ENCODE measurements around the gene ASS1. TPM values are rescaled to one million over a fixed set of nuclear protein-coding genes. Genes with fewer than 3 reads are reported as not detected.

ASS1 gene
- total RNA-seq, 2 donors from 2014 or later = 0.69 to 1.4 TPM

DNA sequence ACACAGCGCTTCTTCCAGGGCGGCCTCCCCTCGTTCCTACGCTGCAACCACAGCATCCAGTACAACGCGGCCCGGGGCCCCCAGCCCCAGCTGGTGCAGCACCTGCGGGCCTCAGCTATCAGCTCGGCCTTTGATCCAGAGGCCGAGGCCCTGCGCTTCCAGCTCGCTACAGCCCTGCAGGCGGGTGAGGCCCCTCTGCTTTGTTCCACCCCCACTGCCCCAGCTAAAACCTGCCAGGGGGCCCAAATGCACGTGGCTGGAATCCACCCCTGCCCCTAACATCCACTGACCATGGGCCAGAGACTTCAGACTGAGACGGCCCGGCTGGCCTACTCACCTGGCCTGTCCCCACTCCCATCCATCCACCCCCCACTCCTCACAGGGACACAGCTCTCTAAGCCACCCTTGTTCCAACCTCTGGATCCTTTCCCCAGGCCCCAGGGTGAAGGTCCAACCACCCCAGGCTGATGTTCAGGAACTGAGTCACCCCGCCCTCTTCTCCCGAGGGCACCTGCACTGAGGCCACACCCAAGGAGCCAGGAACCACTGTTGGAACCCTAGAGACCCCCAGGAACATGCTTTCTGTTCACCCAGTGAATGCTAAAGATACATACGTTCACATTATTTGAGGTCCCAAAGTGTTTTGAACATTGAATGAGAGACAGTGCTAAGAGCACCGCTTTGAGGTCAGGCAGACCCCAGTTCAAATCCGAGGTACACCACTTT, 18.9 kb upstream of the ASS1 start:
- H3K4me1 Mint-ChIP-seq = no peaks in the 10 kb centered on the region
- no peaks in the 10 kb centered on the region for H3K9me3 Mint-ChIP-seq
- no peak overlapping the region for H3K4me3 Mint-ChIP-seq
- no peak for ATAC-seq (replicated peaks)
- H3K27ac Mint-ChIP-seq = no peak overlapping the region
- peaks cover 17% of the 10 kb centered on the region for H3K27me3 Mint-ChIP-seq
- no peaks in the 10 kb centered on the region for H3K36me3 Mint-ChIP-seq (ENCODE audit: low read depth)

DNA sequence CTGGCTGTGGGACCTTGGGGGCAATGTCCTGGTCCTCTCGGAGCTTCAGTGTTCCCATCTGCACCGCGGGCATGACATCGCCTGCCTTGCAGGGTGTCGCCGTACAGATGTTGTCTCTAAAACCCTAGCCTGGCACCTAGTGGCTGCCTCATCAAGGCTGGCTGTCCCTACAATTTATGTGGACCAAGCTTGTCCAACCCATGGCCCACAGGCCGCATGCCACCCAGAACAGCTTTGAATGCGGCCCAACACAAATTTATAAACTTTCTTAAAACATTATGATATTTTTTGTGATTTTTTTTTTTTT, 18.3 kb upstream of the ASS1 start:
- no peak overlapping the region for H3K27ac Mint-ChIP-seq
- H3K27me3 Mint-ChIP-seq = peaks cover 17% of the 10 kb centered on the region
- H3K4me1 Mint-ChIP-seq = no peaks in the 10 kb centered on the region
- H3K4me3 Mint-ChIP-seq = no peak overlapping the region
- ATAC-seq (replicated peaks) = no peak
- H3K9me3 Mint-ChIP-seq = no peaks in the 10 kb centered on the region
- H3K36me3 Mint-ChIP-seq (ENCODE audit: low read depth) = no peaks in the 10 kb centered on the region

DNA sequence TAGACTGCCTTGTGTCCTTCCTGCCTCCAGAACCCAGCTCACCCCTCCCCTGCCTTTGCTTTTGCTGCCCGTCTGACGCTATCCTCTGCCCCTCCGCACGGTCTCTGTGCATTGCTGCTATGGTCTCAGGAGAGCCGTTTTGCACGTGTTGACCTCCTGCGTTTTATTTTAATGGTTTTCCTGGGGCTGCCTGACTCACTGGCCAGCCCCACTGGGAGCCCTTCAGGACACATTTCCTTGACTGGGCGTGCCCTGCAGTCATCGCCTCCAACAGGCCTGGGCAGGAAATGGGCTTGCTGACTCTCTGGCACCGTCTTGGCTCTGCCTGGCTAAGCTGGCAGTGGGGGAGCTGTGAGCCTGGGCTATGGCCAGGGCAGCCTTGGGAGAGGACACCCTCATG, 17.9 kb upstream of the ASS1 start:
- no peaks in the 10 kb centered on the region for H3K9me3 Mint-ChIP-seq
- H3K4me1 Mint-ChIP-seq = no peaks in the 10 kb centered on the region
- H3K27ac Mint-ChIP-seq = no peak overlapping the region
- peaks cover 13% of the 10 kb centered on the region for H3K27me3 Mint-ChIP-seq
- H3K36me3 Mint-ChIP-seq (ENCODE audit: low read depth) = no peaks in the 10 kb centered on the region
- no peak for ATAC-seq (replicated peaks)
- H3K4me3 Mint-ChIP-seq = no peak overlapping the region

DNA sequence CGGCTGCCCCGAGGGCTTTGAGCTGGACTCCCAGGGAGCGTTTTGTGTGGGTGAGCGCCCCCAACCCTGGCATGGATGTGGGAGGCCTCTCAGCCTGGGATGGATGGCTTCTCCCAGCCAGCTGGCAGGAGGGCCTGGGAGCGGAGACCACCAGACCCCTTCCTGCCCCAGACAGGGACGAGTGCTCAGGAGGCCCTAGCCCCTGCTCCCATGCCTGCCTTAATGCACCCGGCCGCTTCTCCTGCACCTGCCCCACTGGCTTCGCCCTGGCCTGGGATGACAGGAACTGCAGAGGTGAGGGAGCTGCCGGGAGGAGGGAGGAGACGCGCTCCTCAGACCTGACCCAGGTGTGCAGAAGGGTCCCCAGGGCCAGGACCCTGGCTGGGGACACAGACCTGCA, 17.4 kb upstream of the ASS1 start:
- Mint-ChIP-seq H3K27ac (no peak overlapping the region), H3K27me3 (peaks cover 15% of the 10 kb centered on the region), H3K4me1 (no peaks in the 10 kb centered on the region), H3K9me3 (no peaks in the 10 kb centered on the region), H3K4me3 (no peak overlapping the region), H3K36me3 (ENCODE audit: low read depth) (no peaks in the 10 kb centered on the region)
- ATAC-seq (replicated peaks) = no peak

DNA sequence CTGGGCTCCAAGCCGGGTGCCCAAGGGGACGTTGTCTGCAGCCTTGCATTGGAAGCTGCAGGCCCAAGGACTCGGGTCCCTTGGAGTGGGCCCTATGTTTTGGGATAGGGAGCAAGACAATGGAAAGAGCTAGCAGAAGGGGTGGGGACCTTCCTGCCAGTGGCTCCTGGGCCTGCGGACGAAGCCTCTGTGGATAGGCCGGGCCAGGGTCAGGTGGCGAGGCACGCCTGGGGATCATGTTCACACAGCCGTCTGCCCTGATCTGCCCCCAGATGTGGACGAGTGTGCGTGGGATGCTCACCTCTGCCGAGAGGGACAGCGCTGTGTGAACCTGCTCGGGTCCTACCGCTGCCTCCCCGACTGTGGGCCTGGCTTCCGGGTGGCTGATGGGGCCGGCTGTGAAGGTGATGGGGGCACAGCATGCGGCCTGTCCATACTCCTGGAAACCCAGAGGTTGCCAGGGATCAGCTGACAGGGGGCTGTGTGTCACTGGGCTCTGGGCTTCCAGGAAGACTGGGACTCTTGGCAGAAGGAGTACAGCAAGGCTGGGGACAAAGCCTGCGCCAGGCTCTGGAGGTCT, 16.6 kb upstream of the ASS1 start:
- no peak for ATAC-seq (replicated peaks)
- no peak overlapping the region for H3K27ac Mint-ChIP-seq
- no peak overlapping the region for H3K4me3 Mint-ChIP-seq

DNA sequence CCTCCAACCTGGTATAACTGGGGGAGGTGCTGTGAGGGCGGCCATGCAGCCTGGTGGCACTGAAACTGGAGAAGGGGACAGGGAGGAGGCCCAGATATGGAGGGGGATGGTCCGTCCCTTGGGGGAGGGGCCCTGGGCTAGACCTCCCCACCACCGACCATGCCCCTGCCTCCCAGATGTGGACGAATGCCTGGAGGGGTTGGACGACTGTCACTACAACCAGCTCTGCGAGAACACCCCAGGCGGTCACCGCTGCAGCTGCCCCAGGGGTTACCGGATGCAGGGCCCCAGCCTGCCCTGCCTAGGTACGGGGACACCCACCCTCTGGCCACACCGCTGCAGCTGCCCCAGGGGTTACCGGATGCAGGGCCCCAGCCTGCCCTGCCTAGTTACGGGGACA, 15.4 kb upstream of the ASS1 start:
- Mint-ChIP-seq H3K36me3 (ENCODE audit: low read depth) (no peaks in the 10 kb centered on the region), H3K27me3 (peaks cover 20% of the 10 kb centered on the region), H3K4me3 (no peak overlapping the region), H3K27ac (no peak overlapping the region), H3K4me1 (no peaks in the 10 kb centered on the region), H3K9me3 (no peaks in the 10 kb centered on the region)
- ATAC-seq (replicated peaks) = no peak

More for the DNA sequence above, 16.6 kb upstream of the ASS1 start:
- Mint-ChIP-seq H3K9me3 (no peaks in the 10 kb centered on the region), H3K27me3 (peaks cover 20% of the 10 kb centered on the region), H3K36me3 (ENCODE audit: low read depth) (no peaks in the 10 kb centered on the region), H3K4me1 (no peaks in the 10 kb centered on the region)

DNA sequence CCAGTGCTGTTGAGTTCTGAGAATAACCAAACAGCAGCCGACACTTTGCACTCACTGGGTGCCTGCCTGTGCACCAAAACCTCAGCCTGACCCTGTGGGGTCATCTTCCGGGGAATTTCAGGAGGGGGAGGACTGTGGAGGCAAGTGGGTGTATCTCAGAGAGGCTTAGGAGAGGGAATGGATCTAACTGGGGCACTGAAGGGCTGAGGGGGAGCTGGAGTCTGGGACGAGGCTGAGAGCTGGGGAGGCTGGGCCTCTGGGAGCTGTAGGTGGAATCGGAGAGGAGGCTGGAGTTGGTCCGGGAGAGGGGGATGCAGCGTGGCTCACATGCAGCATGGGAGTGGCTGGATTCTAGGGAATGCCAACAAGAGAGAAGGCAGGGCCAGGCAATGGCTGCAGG, 14.9 kb upstream of the ASS1 start:
- Mint-ChIP-seq H3K4me1 (no peaks in the 10 kb centered on the region), H3K27me3 (peaks cover 20% of the 10 kb centered on the region), H3K9me3 (no peaks in the 10 kb centered on the region), H3K27ac (no peak overlapping the region), H3K4me3 (no peak overlapping the region), H3K36me3 (ENCODE audit: low read depth) (no peaks in the 10 kb centered on the region)
- ATAC-seq (replicated peaks) = no peak

DNA sequence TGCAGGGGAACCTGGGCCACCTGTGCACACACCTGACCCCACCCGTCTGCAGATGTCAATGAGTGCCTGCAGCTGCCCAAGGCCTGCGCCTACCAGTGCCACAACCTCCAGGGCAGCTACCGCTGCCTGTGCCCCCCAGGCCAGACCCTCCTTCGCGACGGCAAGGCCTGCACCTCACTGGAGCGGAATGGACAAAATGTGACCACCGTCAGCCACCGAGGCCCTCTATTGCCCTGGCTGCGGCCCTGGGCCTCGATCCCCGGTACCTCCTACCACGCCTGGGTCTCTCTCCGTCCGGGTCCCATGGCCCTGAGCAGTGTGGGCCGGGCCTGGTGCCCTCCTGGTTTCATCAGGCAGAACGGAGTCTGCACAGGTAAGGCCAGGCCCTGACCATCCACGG, 14.5 kb upstream of the ASS1 start:
- H3K27me3 Mint-ChIP-seq = peaks cover 21% of the 10 kb centered on the region

DNA sequence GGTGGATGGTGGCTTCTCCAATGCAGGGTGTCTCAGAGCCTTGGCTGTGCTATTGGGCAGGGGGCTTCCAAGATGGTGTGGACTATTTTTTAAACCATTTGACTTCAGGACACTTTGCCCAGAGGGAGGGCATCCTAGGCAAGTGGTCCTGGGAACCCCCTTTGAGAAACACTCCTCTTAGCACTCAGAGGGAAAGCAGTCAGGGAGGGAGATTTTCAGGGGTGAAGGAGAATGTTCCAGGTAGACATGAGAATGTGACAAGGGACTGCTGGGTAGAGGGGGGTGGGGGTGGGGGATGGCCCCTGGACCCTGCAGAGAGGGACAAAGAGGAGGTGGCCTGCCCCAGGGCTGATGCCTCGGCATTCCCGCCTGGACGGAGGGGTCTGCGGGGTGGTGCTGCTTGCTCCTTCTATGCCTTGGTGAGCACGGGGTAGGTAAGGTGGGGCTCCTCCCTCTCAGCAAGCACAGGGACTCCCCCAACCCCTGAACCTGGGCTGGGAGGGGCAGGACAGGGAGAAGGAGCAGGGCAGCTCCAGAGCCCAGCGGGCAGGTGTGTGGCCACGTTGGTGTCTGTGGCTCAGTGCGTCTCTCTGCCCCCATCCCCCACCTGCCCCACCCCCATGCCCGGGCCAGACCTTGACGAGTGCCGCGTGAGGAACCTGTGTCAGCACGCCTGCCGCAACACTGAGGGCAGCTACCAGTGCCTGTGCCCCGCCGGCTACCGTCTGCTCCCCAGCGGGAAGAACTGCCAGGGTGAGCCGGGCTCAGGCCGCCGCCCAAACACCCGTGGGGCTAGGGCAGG, 13.8 kb upstream of the ASS1 start:
- H3K4me3 Mint-ChIP-seq = no peak overlapping the region
- no peaks in the 10 kb centered on the region for H3K9me3 Mint-ChIP-seq
- H3K27ac Mint-ChIP-seq = no peak overlapping the region
- no peak for ATAC-seq (replicated peaks)
- H3K4me1 Mint-ChIP-seq = no peaks in the 10 kb centered on the region
- H3K36me3 Mint-ChIP-seq (ENCODE audit: low read depth) = no peaks in the 10 kb centered on the region
- H3K27me3 Mint-ChIP-seq = peaks cover 23% of the 10 kb centered on the region

More for the DNA sequence above, 14.5 kb upstream of the ASS1 start:
- H3K4me3 Mint-ChIP-seq = no peak overlapping the region
- ATAC-seq (replicated peaks) = no peak
- H3K4me1 Mint-ChIP-seq = no peaks in the 10 kb centered on the region
- no peak overlapping the region for H3K27ac Mint-ChIP-seq
- H3K36me3 Mint-ChIP-seq (ENCODE audit: low read depth) = no peaks in the 10 kb centered on the region
- H3K9me3 Mint-ChIP-seq = no peaks in the 10 kb centered on the region

DNA sequence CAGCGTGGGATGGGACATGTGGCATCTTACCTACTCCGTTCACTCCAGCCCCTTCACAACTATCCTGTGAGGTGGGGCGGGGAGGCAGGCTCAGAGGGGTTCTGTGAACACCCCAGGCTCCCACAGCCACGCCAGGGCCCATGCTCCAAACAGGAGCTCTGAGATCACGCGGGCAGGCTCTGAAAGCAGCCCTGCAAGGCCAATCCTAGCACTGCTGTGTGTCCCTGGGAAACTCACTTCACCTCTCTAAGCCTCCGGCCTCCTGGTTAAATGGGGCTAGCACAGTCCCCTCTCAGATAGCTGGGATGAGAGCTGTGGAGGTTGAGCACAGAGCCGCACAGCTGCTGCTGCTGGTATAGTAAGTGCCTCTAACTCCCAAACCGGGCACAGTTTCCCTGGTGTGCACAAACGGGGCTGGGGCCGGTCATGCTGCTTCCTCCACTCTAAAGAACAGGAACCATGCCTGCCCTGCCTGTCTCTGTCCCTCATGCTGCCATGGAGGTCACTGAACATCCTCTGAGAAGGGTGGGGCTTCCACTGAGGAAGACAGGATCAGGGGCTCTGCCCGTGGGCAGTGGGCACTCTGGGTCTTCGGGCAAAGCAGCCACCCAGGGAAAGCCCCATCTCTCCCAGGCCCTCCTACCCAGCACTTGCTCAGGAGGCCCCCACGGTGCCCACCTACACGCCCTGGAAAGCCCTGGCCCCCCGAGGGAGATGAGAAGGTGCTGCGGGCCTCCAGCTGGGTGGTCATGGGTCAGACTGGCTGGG, 13.0 kb upstream of the ASS1 start:
- no peak overlapping the region for H3K27ac Mint-ChIP-seq
- no peak overlapping the region for H3K4me3 Mint-ChIP-seq
- no peak for ATAC-seq (replicated peaks)
- no peaks in the 10 kb centered on the region for H3K9me3 Mint-ChIP-seq
- H3K36me3 Mint-ChIP-seq (ENCODE audit: low read depth) = no peaks in the 10 kb centered on the region
- H3K27me3 Mint-ChIP-seq = peaks cover 22% of the 10 kb centered on the region
- no peaks in the 10 kb centered on the region for H3K4me1 Mint-ChIP-seq

DNA sequence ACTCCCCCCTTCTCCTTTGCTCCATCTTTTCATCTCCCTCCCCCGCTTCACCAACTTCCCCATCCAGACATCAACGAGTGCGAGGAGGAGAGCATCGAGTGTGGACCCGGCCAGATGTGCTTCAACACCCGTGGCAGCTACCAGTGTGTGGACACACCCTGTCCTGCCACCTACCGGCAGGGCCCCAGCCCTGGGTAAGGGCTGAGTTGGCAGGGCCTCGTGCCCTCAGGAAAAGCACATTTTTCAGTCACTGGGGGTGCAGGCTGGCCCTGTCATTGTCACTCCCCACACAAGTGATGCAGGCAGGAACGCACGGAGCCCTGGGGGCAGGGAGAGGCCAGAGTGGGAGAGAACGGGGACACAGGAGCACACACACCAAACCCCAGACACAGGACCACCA, 12.4 kb upstream of the ASS1 start:
- Mint-ChIP-seq H3K27me3 (peaks cover 24% of the 10 kb centered on the region), H3K4me3 (peak overlapping the region; percentile 3)

DNA sequence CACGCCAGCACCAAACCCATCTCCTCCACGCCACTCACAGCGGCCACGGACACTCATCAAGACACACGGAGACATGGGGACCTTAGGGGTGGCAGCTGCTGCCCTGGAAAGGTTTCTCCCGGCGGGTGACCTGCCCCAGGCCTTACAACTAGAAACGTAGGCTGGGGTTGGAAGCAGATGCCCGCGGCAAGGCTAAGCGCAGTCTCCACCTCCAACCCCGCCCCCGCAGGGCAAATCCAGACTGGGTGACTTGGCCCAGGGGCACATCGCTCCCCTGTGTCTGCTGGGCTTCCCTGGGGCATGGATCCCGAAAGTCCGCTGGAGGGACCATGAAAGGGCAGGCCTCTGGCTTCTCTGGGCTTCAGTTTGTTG, 12.0 kb upstream of the ASS1 start:
- Mint-ChIP-seq H3K36me3 (ENCODE audit: low read depth) (no peaks in the 10 kb centered on the region), H3K27ac (no peak overlapping the region), H3K4me3 (peak overlapping the region; percentile 3), H3K9me3 (no peaks in the 10 kb centered on the region), H3K27me3 (peaks cover 25% of the 10 kb centered on the region), H3K4me1 (no peaks in the 10 kb centered on the region)
- ATAC-seq (replicated peaks) = no peak

More for the DNA sequence above, 12.4 kb upstream of the ASS1 start:
- no peak overlapping the region for H3K27ac Mint-ChIP-seq
- no peaks in the 10 kb centered on the region for H3K36me3 Mint-ChIP-seq (ENCODE audit: low read depth)
- H3K9me3 Mint-ChIP-seq = no peaks in the 10 kb centered on the region
- no peaks in the 10 kb centered on the region for H3K4me1 Mint-ChIP-seq
- ATAC-seq (replicated peaks) = no peak

DNA sequence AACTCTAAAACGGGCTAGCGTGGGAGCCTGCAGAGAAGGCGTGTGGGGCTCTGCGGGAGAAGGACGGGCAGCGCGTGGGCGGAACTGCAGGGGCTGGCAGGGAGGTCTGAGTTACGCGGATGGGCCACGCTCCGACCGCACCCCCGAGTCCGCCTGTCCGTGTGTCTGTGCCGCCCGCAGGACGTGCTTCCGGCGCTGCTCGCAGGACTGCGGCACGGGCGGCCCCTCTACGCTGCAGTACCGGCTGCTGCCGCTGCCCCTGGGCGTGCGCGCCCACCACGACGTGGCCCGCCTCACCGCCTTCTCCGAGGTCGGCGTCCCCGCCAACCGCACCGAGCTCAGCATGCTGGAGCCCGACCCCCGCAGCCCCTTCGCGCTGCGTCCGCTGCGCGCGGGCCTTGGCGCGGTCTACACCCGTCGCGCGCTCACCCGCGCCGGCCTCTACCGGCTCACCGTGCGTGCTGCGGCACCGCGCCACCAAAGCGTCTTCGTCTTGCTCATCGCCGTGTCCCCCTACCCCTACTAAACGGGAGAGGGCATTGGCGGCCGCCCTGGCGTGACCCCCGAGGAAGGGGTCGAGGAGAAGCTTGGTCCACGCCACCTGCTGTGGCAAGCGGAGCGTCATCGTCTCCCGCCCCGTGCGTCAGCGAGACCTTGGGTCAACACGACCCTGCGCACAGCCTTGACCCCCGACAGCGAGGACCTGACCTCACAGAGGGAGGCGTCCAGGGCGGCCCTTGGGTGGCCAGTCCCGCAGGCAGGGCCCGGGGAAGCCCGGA, 11.4 kb upstream of the ASS1 start:
- no peaks in the 10 kb centered on the region for H3K9me3 Mint-ChIP-seq
- H3K27me3 Mint-ChIP-seq = peaks cover 25% of the 10 kb centered on the region
- H3K4me3 Mint-ChIP-seq = peak overlapping the region; percentile 3
- no peaks in the 10 kb centered on the region for H3K4me1 Mint-ChIP-seq
- ATAC-seq (replicated peaks) = peak; percentile 58
- no peaks in the 10 kb centered on the region for H3K36me3 Mint-ChIP-seq (ENCODE audit: low read depth)
- H3K27ac Mint-ChIP-seq = no peak overlapping the region

DNA sequence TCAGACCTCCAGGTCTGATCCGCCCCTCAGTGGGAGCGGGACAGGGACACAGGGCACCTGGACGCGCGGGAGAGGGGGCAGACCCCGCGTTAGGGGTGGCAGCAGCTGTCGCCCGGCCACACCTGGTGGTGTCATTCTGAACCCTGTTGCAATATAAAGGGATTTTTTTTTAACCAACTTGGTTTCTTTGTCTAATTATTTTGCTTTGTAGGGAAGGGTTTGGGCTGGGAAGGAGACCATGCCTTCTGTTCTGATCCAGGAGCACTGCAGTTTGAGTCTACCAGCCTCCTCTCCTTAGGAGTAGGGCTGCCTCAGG, 10.9 kb upstream of the ASS1 start:
- H3K4me3 Mint-ChIP-seq = peak overlapping the region; percentile 17
- no peaks in the 10 kb centered on the region for H3K9me3 Mint-ChIP-seq
- peaks cover 28% of the 10 kb centered on the region for H3K27me3 Mint-ChIP-seq
- no peak for ATAC-seq (replicated peaks)
- no peak overlapping the region for H3K27ac Mint-ChIP-seq
- no peaks in the 10 kb centered on the region for H3K4me1 Mint-ChIP-seq
- H3K36me3 Mint-ChIP-seq (ENCODE audit: low read depth) = no peaks in the 10 kb centered on the region
